Large intestine (tissue), 3 donors: ENCODE results near the gene PNMA1. TPM values are rescaled to one million over a fixed set of nuclear protein-coding genes. Genes with fewer than 3 reads are reported as not detected.

ENCODE experiments used
- DNase-seq, 2 donors: peaks; one replicate each; pipeline versions ENCODE4 v3.0.0 to v3.0.0-alpha.2; 2013
- H3K27ac ChIP-seq: one replicate; pipeline ENCODE4 v1.5.1; 2013; ENCODE audit warnings: low read length
- H3K27me3 ChIP-seq: 2 replicates; pipeline ENCODE4 v1.6.1; 2013; ENCODE audit warnings: low read length; ENCODE audit not compliant: control insufficient read depth, insufficient read depth
- H3K36me3 ChIP-seq: 2 replicates; pipeline ENCODE4 v1.6.1; 2013; ENCODE audit warnings: low read length; ENCODE audit not compliant: control insufficient read depth, insufficient read depth
- H3K4me1 ChIP-seq: one replicate; pipeline ENCODE4 v1.6.1; 2013; ENCODE audit warnings: low read length; ENCODE audit not compliant: control insufficient read depth, insufficient read depth
- H3K4me3 ChIP-seq: one replicate; pipeline ENCODE4 v1.5.1; 2013; ENCODE audit warnings: low read length
- H3K9me3 ChIP-seq: one replicate; pipeline ENCODE4 v1.6.1; 2013; ENCODE audit warnings: mild to moderate bottlenecking, low read depth, low read length, moderate library complexity; ENCODE audit not compliant: control insufficient read depth
- WGBS: methylation state at CpG from one replicate; pipeline ENCODE4 v1.1.5; 2013; ENCODE audit warnings: low lambda C conversion rate; ENCODE audit not compliant: insufficient coverage; 5-methylcytosine and 5-hydroxymethylcytosine counted together
- polyA plus RNA-seq: library from polyadenylated mRNA; unstranded; fragments of 120-200 nt; gene quantifications from one replicate; pipeline ENCODE4 v1.2.1, GENCODE V29; 2013

The PNMA1 gene
- polyA plus RNA-seq, 1 donor: 34.9 TPM

- no peak for DNase-seq
- Histone ChIP-seq H3K9me3 (no peaks in the 10 kb centered on the region), H3K4me3 (no peak overlapping the region), H3K27me3 (no peaks in the 10 kb centered on the region), H3K36me3 (peaks cover 2% of the 10 kb centered on the region), H3K27ac (no peak overlapping the region), H3K4me1 (no peaks in the 10 kb centered on the region)
- WGBS: no CpG with 5 or more reads among the region's 2 CpGs
These were observed 19.1 kb downstream of the PNMA1 start for GRCh38 chr14:73695082-73695481.

- H3K4me3 ChIP-seq: no peak overlapping the region
- H3K27me3 ChIP-seq: no peaks in the 10 kb centered on the region
- H3K4me1 ChIP-seq: no peaks in the 10 kb centered on the region
- H3K36me3 ChIP-seq: peaks cover 2% of the 10 kb centered on the region
- no peaks in the 10 kb centered on the region for H3K9me3 ChIP-seq
- WGBS: 100% methylated on average over 1 of the region's 2 CpGs
- H3K27ac ChIP-seq: no peak overlapping the region
- DNase-seq: no peak
These were observed 20.1 kb downstream of the PNMA1 start for GRCh38 chr14:73694083-73694482.

GRCh38 chr14:73686901-73687300, 27.3 kb downstream of the PNMA1 start:
- H3K4me3 ChIP-seq: no peak overlapping the region
- DNase-seq: no peak
- no peaks in the 10 kb centered on the region for H3K4me1 ChIP-seq
- H3K36me3 ChIP-seq: peaks cover 7% of the 10 kb centered on the region
- no peaks in the 10 kb centered on the region for H3K27me3 ChIP-seq
- H3K9me3 ChIP-seq: no peaks in the 10 kb centered on the region
- 94% methylated on average over 3 of the region's 3 CpGs for WGBS
- H3K27ac ChIP-seq: no peak overlapping the region

GRCh38 chr14:73685328-73685727, 28.9 kb downstream of the PNMA1 start:
- no peak overlapping the region for H3K4me3 ChIP-seq
- DNase-seq: no peak
- WGBS: 100% methylated on average over 2 of the region's 9 CpGs
- H3K27me3 ChIP-seq: no peaks in the 10 kb centered on the region
- peaks cover 7% of the 10 kb centered on the region for H3K36me3 ChIP-seq
- H3K9me3 ChIP-seq: no peaks in the 10 kb centered on the region
- no peak overlapping the region for H3K27ac ChIP-seq
- H3K4me1 ChIP-seq: no peaks in the 10 kb centered on the region

- no peak for DNase-seq
- H3K4me1 ChIP-seq: no peaks in the 10 kb centered on the region
- H3K36me3 ChIP-seq: peaks cover 7% of the 10 kb centered on the region
- H3K4me3 ChIP-seq: no peak overlapping the region
- H3K27ac ChIP-seq: no peak overlapping the region
- 100% methylated on average over 1 of the region's 5 CpGs for WGBS
- H3K27me3 ChIP-seq: no peaks in the 10 kb centered on the region
- H3K9me3 ChIP-seq: no peaks in the 10 kb centered on the region
These were observed 29.6 kb downstream of the PNMA1 start for GRCh38 chr14:73684627-73685026.

GRCh38 chr14:73680821-73681220, 33.4 kb downstream of the PNMA1 start:
- Histone ChIP-seq H3K27ac (no peak overlapping the region), H3K9me3 (no peaks in the 10 kb centered on the region), H3K27me3 (no peaks in the 10 kb centered on the region), H3K36me3 (no peaks in the 10 kb centered on the region), H3K4me3 (no peak overlapping the region), H3K4me1 (no peaks in the 10 kb centered on the region)
- no CpG with 5 or more reads among the region's 5 CpGs for WGBS
- DNase-seq: no peak

GRCh38 chr14:73678698-73679097, 35.5 kb downstream of the PNMA1 start:
- Histone ChIP-seq H3K4me3 (no peak overlapping the region), H3K9me3 (no peaks in the 10 kb centered on the region), H3K27me3 (no peaks in the 10 kb centered on the region), H3K4me1 (no peaks in the 10 kb centered on the region), H3K27ac (no peak overlapping the region), H3K36me3 (no peaks in the 10 kb centered on the region)
- no CpG with 5 or more reads among the region's 4 CpGs for WGBS
- no peak for DNase-seq

- WGBS: no CpG with 5 or more reads among the region's 3 CpGs
- no peaks in the 10 kb centered on the region for H3K36me3 ChIP-seq
- DNase-seq: no peak
These were observed 39.2 kb downstream of the PNMA1 start for GRCh38 chr14:73674986-73675385.

GRCh38 chr14:73667854-73668253, 46.3 kb downstream of the PNMA1 start:
- H3K27me3 ChIP-seq: no peaks in the 10 kb centered on the region
- no peak overlapping the region for H3K4me3 ChIP-seq
- H3K4me1 ChIP-seq: no peaks in the 10 kb centered on the region
- H3K27ac ChIP-seq: no peak overlapping the region
- H3K36me3 ChIP-seq: no peaks in the 10 kb centered on the region
- 100% methylated on average over 2 of the region's 3 CpGs for WGBS
- no peaks in the 10 kb centered on the region for H3K9me3 ChIP-seq
- no peak for DNase-seq

More at GRCh38 chr14:73674986-73675385, 39.2 kb downstream of the PNMA1 start:
- Histone ChIP-seq H3K27ac (no peak overlapping the region), H3K27me3 (no peaks in the 10 kb centered on the region), H3K4me1 (no peaks in the 10 kb centered on the region), H3K9me3 (no peaks in the 10 kb centered on the region), H3K4me3 (no peak overlapping the region)

- no peak overlapping the region for H3K27ac ChIP-seq
These were observed 47.6 kb downstream of the PNMA1 start for GRCh38 chr14:73666583-73666982.

GRCh38 chr14:73665130-73665529, 49.1 kb downstream of the PNMA1 start:
- no CpG with 5 or more reads among the region's 2 CpGs for WGBS
- no peaks in the 10 kb centered on the region for H3K9me3 ChIP-seq
- no peak overlapping the region for H3K4me3 ChIP-seq
- H3K36me3 ChIP-seq: peaks cover 5% of the 10 kb centered on the region
- DNase-seq: no peak
- no peak overlapping the region for H3K27ac ChIP-seq
- no peaks in the 10 kb centered on the region for H3K4me1 ChIP-seq
- no peaks in the 10 kb centered on the region for H3K27me3 ChIP-seq

More at GRCh38 chr14:73666583-73666982, 47.6 kb downstream of the PNMA1 start:
- WGBS: 100% methylated on average over 5 of the region's 5 CpGs
- peaks cover 2% of the 10 kb centered on the region for H3K36me3 ChIP-seq
- no peaks in the 10 kb centered on the region for H3K27me3 ChIP-seq
- no peaks in the 10 kb centered on the region for H3K9me3 ChIP-seq
- H3K4me3 ChIP-seq: no peak overlapping the region
- no peaks in the 10 kb centered on the region for H3K4me1 ChIP-seq
- no peak for DNase-seq
